Mucosa of descending colon (tissue), 3 donors: ENCODE data around the gene CSAD. TPM values are rescaled to one million over a fixed set of nuclear protein-coding genes. Genes with fewer than 3 reads are reported as not detected.

Experiments used
- ATAC-seq: fragments of 200-7000 bp; cut with Tn5 transposase; one replicate; pipeline ENCODE4 v1.9.1; 2020; ENCODE audit warnings: mild to moderate bottlenecking, moderate library complexity
- DNase-seq, 3 donors: peaks; one replicate each; pipeline ENCODE4 v3.0.0-alpha.2; 2020
- H3K36me3 ChIP-seq: fragments of 200-600 bp; one replicate; pipeline ENCODE4 v1.8.0; 2021; ENCODE audit warnings: low read depth, mild to moderate bottlenecking
- H3K4me1 ChIP-seq: fragments of 200-600 bp; one replicate; pipeline ENCODE4 v1.8.0; 2021; ENCODE audit warnings: low read depth, mild to moderate bottlenecking
- H3K4me3 ChIP-seq: fragments of 200-600 bp; one replicate; pipeline ENCODE4 v1.8.0; 2021; ENCODE audit warnings: mild to moderate bottlenecking
- H3K9me3 ChIP-seq: fragments of 200-600 bp; one replicate; pipeline ENCODE4 v1.8.0; 2021; ENCODE audit warnings: mild to moderate bottlenecking
- CTCF ChIP-seq: fragments of 200-600 bp; IDR thresholded peaks from one replicate; pipeline ENCODE4 v1.8.0; 2022; ENCODE audit warnings: antibody characterized with exemption, mild to moderate bottlenecking
- intact Hi-C, 2 donors: fragments of 100-400 bp; cut with DNase I in 1 of 2; cut with micrococcal nuclease in 1 of 2; formaldehyde crosslinking; loops; one replicate each; pipeline versions ENCODE4 v1.11.0 to v1.11.1; 2022; cut with DNase I, micrococcal nuclease
- total RNA-seq, 3 donors: library from RNA; stranded (reverse); fragmentation: NEBNext Ultra II Directional in 2 of 3; extraction: Animal tissue kit (Norgen Biotek cat#: 25700) in 2 of 3; gene quantifications; one replicate each; pipeline versions ENCODE4 v1.2.1 to v1.2.4, GENCODE V29; 2021 to 2023
- donor health status: DM: no; HTN: no; CAD: no; lungs with moderate emphysema.
- donor health status: DM: no; HTN: no; CAD: no.
- donor health status: DM: no; HTN: yes; CAD: no.

The CSAD gene
- total RNA-seq, 3 donors from 2014 or later, result 23.4 to 44.4 (median 38.7) TPM

- Histone ChIP-seq H3K36me3 (no peaks in the 10 kb centered on the region), H3K9me3 (no peaks in the 10 kb centered on the region), H3K4me1 (peaks cover 12% of the 10 kb centered on the region), H3K4me3 (no peak overlapping the region)
- no peak for DNase-seq
- intact Hi-C loops, result no loop called here
- no peak for ATAC-seq
- TF ChIP-seq CTCF, result no peak
These were observed 4.0 kb downstream of the CSAD start for GRCh38 chr12:53176750-53177149.

GRCh38 chr12:53174881-53175491, 5.7 kb downstream of the CSAD start:
- intact Hi-C loops, result no loop called here
- no peak overlapping the region for H3K4me3 ChIP-seq
- H3K4me1 ChIP-seq, result peaks cover 7% of the 10 kb centered on the region
- H3K9me3 ChIP-seq, result no peaks in the 10 kb centered on the region
- H3K36me3 ChIP-seq, result no peaks in the 10 kb centered on the region
- ATAC-seq (peak; percentile 69), DNase-seq (no peak)
- TF ChIP-seq CTCF, result no peak

GRCh38 chr12:53173085-53173715, 7.5 kb downstream of the CSAD start:
- Histone ChIP-seq H3K4me1 (peaks cover 7% of the 10 kb centered on the region), H3K4me3 (no peak overlapping the region), H3K9me3 (no peaks in the 10 kb centered on the region), H3K36me3 (no peaks in the 10 kb centered on the region)
- DNase-seq, result no peak
- ATAC-seq, result no peak
- intact Hi-C loops, result no loop called here
- TF ChIP-seq CTCF, result no peak

GRCh38 chr12:53172352-53172751, 8.4 kb downstream of the CSAD start:
- DNase-seq, result no peak
- no peaks in the 10 kb centered on the region for H3K36me3 ChIP-seq
- intact Hi-C loops, result no loop called here
- no peaks in the 10 kb centered on the region for H3K9me3 ChIP-seq
- H3K4me1 ChIP-seq, result peaks cover 7% of the 10 kb centered on the region
- no peak overlapping the region for H3K4me3 ChIP-seq
- ATAC-seq, result no peak
- no peak for TF ChIP-seq CTCF

GRCh38 chr12:53171725-53172329, 8.9 kb downstream of the CSAD start:
- Histone ChIP-seq H3K9me3 (no peaks in the 10 kb centered on the region), H3K36me3 (no peaks in the 10 kb centered on the region), H3K4me3 (no peak overlapping the region), H3K4me1 (peaks cover 7% of the 10 kb centered on the region)
- DNase-seq, result no peak
- intact Hi-C loops, result no loop called here
- no peak for ATAC-seq
- TF ChIP-seq CTCF, result no peak
